ENCODE measurements around the gene RPS8.
"Not testable (repeated sequence)": the region's sequence is repeated elsewhere in the genome, so short reads cannot be mapped to it uniquely, and the experiment has no call there.

The RPS8 gene

DNA sequence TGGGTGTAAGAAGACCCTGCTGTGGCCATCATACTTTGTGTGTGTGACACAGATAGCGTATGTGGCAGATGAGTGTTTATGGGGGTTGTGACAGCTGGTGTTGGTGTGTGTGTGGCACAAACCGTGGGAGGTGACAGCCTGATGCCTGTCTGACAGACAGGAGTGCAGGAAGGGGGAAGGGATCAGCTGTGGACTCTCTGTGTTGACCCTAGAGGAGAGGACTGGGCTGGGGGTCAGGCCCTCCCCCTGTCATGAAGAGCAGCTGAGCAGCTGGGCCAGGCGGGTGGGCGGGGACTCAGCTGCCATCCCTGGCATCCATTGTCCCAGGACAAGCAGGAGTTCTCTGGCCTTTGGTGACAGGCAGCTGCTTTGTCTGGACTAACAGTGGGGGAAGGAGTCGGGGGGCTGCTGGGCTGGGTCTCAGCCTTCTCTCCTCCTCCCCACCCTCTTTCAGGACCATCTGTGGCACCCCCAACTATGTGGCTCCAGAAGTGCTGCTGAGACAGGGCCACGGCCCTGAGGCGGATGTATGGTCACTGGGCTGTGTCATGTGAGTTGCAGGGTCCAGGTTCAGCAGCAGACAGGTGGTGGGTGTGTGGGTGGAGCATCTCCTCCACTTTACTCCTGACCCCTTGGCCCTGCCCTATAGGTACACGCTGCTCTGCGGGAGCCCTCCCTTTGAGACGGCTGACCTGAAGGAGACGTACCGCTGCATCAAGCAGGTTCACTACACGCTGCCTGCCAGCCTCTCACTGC lies 27.1 kb downstream of the RPS8 start:
- DNase-seq = peak in 33 of 56 donors; percentile 22 to 77 (median 52)

DNA sequence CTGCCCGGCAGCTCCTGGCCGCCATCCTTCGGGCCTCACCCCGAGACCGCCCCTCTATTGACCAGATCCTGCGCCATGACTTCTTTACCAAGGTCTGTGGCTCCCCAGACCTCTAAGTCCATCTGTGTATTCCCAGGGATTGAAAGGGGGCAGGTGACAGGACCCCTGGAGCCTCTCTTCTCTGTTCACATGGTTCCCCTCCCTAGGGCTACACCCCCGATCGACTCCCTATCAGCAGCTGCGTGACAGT lies 27.6 kb downstream of the RPS8 start:
- DNase-seq = no peak

DNA sequence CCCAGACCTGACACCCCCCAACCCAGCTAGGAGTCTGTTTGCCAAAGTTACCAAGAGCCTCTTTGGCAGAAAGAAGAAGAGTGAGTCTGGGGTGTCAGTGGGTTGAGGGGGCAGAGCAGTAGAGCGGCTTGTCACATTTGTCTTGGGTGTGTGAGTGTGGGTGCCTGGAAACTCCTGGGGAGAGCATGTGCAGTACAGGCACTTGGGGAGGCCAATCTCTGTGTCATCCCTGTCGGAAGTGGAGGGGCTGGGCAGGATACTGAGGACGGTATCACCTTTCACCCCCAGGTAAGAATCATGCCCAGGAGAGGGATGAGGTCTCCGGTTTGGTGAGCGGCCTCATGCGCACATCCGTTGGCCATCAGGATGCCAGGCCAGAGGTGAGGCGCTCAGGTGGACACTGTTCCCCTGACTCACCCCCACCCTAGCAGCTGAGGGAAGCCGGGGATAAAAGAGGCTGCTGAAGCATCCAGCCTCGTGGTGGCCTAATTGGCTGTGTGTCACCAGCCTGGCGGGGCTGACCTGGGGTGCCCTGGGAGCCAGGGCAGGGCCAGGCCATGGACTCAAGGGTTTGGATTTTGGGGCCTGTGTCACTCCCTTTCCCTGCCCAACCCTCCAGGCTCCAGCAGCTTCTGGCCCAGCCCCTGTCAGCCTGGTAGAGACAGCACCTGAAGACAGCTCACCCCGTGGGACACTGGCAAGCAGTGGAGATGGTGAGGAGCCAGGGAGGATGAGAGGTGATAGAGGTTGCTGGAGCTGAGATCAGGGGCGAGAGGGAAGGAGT lies 28.2 kb downstream of the RPS8 start:
- DNase-seq = peak in 4 of 56 donors; percentile 13 to 38 (median 20)

DNA sequence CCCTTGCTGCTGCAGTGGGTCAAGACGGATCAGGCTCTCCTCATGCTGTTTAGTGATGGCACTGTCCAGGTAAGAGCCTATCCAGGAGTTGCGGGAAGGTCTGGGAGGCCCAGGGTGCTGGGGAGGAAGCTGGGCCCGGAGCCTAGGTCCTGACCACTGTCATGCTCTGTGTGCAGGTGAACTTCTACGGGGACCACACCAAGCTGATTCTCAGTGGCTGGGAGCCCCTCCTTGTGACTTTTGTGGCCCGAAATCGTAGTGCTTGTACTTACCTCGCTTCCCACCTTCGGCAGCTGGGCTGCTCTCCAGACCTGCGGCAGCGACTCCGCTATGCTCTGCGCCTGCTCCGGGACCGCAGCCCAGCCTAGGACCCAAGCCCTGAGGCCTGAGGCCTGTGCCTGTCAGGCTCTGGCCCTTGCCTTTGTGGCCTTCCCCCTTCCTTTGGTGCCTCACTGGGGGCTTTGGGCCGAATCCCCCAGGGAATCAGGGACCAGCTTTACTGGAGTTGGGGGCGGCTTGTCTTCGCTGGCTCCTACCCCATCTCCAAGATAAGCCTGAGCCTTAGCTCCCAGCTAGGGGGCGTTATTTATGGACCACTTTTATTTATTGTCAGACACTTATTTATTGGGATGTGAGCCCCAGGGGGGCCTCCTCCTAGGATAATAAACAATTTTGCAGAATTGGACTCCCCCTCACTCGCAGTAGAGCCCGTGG lies 30.1 kb downstream of the RPS8 start:
- DNase-seq = no peak

DNA sequence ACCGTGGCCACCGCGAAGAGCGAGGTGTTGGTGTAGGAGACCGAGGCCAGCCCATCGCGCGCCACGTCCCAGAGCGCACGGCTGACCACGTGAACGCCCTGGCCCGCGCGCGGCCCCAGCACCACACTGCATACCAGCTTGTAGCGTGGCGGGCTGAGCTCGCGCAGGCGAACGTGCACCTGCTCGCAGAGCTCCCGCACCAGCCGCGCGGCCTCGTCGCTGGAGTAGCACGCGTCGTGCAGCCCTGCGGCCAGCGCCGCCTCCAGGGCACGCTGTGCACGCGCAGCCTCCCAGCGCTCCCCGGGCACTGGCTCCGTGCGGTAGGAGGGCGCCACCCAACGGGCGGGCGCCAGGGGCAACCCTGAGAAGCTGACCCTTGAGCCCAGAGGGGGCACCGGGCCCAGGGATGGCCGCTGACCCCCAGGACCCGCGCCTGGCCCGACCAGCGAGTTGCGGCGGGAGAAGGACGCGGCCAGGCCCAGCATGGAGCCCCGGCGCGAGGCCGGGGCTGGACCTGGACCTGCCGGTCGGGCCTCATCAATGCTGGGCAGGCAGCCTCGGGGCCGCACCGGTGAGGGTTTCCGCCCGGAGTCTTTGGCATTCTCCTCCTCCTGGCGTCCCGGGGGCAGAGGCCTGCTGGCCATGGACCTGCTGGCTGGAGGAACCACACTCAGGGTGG lies 30.8 kb downstream of the RPS8 start:
- no peak for DNase-seq

DNA sequence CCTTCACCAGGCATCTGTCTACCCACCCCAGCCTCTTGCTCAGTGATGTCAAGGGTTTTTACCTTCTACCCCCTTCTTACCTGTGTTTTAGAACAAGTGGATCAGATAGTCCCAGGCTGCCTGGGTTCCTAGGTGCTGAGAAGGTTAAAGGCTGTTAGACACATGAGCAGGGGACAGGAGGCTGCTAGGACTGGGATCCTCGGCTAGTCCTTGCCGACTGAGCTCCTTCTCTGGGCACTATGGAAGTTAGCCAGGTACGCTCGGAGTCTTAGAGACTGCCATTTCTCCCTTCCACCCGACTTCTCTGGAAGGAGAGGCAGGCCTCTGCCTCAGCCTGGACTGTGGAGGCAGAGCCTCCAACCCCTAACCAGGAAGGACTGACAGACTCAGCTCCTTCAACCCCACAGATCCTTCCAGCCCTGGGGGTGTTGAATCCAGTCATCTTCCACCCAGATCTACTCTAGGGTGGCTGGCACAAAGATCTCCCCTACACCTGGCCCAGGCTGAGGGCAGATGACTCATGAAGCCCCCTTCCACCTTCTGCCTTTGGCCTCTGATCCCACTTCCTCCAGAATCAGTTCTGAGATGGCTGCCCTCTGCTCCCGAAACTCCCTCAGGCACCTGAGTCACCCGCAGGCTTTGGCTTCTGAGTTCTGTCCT lies 31.5 kb downstream of the RPS8 start, which contains the start of gene DYNLT4:
Gene DYNLT4 (minus strand): TSS at position 648 of the 660 bp plus-strand sequence. CDS start 683 bp downstream, outside the sequence.
- DNase-seq = no peak

DNA sequence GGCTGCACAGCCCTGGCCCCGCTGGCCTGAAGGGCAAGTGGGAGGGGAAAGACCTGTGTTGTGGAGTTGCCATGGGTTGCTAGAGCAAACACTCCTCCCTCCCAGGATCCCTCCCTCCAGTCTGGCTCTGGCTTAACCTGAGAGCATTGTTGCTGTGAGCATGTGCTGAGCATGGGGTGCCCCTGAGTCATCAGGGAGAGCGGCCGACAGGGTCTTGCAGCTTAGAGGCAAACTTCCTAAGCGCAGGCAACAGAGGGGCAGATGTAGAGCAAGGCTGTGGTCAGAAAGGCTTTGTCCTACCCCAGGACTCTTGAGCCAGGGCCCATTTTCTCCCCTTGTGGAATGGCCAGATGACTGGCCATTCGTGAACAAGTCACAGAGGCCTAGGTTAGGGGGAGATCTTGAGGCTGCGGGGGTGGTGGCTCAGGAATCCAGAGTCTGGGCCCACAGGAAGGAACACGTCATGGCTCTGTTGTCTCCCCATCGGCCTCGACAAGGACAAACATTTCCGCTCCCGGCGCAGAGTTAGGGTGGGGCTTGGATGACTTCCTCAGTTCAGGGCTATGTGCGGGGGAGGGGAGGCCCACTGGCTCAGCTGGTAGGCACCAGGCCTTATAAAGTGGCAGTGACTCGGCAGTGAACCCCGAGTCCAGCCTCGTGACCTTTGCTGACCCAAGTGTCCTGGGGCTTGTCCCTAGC lies 32.2 kb downstream of the RPS8 start:
- DNase-seq = peak in 50 of 56 donors; percentile 33 to 83 (median 58)

DNA sequence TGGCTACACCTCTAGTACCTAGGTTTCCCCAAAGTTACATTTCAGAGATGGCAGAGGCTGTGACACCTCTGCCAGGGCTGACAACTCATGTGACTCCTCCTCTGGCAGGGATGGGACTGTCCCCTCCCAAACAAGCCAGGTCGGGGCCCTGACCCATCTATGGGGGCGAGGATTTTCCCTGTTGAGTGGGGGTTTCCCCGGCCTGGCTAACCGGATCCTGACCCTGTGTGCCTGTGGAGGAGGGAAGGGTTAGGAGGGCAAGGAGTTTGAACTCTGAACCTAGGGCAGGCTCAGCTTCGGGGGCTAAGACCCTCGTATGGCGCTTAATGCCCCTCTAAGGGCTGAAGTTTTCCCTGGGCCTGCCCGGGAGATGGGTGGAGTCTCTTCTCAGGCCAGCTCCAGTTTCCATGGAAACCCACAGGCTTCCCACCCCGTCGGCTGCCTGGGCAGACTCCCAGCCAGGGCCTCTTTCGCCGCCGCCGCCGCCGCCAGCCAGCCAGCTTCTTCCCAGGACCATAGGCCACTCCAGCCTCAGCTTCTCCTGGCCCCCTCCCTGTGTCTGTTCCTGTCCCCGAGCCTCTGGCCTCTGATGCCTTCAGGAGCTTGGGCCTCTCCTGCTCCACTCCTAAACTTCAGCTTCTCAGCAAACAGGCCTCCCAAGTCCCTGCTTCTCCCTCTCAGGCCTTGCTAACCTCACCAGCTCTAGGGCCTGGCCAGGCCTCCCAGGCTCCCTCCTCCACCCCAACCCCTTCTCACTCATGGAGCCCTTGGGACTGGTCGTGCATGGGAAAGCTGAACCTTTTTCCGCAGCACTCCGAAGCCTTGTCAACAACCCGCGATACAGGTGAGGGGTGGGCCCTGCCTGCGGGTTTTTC lies 33.0 kb downstream of the RPS8 start, which contains the start of gene BTBD19:
Gene BTBD19 (plus strand): TSS at position 461 of the 875 bp plus-strand sequence. CDS start 298 bp downstream, at position 759.
- DNase-seq = peak in 47 of 56 donors; percentile 21 to 82 (median 59)

DNA sequence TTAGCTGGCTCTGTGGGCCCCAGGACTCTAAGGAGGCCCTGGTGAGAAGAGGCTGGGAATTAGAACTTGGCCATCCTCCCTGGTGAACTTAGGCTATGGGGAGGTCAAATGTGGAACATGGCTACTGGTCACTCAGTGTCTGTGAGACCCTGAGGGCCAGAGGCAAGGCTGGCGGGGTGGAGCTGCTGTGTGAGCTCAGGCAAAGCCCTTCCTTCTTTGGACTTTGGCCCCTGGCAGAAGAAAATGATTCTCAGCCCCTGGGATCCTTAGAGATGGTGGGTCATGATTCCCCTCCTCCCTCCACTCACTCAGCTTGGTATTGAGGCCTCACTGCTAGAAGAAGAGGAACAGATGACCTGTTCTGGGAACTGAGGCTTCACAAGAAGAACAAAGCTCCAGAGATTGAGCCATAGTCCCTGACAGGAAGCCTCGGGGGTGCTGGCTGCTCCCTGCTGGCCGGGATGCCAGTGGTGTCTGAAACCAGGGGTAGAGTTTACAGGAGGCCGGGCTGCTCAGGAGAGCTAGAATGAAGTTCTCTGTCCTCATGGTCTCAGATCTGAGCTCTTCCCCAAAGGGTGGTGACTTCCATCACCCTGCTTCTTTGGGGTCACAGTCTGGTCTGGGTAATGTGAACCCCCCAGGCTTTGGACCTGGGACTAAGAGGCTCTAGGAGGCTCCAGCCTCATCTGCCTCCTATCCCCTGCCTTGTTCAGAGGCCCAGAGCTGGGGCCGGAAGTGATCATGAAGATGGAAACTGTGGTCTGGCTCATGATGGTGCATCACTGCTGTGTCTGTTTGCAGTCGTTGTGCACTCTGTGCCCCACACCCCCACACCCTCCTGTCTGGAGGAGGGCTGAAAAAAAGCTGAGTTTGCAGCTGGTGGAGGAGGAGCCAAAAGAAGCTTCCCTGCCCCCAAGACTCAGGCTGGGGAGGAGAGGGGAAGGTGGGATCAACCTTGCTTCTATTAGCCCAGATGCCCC lies 33.9 kb downstream of the RPS8 start:
- peak in 9 of 56 donors; percentile 12 to 36 (median 24) for DNase-seq

DNA sequence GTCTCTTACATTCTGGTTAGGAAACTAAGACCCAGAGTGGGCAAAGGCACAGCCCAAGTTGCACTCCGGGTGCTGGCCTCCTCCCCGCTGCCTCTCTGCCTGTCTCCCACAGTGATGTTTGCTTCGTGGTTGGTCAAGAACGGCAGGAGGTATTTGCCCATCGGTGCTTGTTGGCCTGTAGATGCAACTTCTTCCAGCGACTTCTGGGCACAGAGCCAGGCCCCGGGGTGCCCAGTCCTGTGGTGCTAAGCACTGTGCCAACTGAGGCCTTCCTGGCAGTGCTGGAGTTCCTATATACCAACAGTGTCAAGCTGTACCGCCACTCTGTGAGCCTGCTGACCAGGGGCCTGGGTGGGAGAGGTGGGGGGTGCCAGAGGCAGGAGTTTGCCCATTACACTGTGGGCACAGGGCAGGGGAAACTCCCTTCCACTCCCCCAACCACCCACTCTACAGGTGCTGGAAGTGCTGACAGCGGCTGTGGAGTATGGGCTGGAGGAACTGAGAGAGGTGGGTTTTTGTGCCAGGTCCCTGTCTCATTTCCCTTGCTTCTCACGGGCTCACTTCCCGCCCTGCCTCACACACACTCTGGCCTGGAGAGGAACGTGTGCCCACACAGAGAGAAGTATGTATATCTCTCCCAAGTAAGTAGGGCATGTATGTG lies 34.9 kb downstream of the RPS8 start:
- peak in 24 of 56 donors; percentile 7 to 79 (median 29) for DNase-seq

DNA sequence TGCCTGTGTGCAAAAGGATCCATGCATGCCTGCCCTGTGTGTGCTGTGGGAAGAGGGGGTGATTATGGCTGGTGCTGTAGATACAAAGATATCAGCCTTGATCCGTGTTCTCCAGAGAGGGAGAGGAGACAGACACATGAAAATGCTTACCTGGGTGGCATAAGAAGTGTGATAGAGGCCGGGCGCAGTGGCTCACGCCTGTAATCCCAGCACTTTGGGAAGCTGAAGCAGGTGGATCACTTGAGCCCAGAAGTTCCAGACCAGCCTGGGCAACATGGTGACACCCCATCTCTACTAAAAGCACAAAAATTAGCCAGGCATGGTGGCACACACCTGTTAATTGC lies 35.4 kb downstream of the RPS8 start:
- not testable (repeated sequence) for DNase-seq

DNA sequence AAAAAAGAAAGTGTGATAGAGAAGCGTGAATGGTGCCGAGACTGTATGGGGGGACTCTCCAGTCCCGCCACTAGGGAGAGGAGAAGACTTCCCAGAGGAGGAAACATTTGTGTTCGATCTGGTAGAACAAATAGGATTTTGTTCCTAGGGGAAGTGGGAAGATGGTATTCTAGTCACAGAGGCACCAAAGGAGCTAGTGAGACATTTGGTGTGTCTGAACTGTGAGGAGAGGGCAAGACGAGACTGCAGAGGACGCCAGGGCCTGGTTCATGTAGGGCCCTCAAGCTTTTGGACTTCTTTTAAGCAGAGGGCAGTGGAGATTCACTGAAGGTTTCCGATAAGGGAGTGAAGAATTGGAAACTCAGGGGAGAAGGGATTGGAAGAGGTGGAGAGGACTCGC lies 35.9 kb downstream of the RPS8 start:
- no peak for DNase-seq

DNA sequence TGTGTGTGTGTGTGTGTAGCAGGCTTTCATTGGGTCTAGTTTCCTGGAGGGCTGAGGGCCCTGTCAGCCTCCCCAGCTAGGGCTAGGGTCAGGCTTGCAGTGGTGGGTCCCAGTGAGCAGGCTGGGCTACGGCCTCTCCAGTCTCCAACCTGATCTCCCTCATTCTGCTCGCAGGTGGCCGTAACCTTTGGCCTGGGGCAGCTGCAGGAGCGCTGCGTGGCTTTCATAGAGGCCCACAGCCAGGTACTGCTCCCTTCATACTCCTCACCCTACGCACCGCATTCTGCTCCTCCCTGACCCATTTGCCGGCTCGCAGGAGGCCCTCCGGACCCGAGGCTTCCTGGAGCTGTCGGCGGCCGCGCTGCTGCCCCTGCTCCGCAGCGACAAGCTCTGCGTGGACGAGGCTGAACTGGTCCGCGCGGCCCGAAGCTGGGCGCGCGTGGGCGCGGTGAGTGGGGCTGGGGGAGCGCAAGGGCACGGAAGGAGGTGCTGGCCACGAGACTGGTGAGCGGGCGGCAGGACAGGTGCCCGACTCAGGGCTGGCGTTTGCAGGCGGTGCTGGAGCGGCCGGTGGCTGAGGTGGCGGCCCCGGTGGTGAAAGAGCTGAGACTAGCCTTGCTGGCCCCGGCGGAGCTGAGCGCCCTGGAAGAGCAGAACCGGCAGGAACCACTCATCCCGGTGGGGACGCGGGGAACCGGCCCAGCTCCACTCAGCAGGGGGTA lies 37.6 kb downstream of the RPS8 start:
- peak in 4 of 56 donors; percentile 57 to 68 (median 62) for DNase-seq

DNA sequence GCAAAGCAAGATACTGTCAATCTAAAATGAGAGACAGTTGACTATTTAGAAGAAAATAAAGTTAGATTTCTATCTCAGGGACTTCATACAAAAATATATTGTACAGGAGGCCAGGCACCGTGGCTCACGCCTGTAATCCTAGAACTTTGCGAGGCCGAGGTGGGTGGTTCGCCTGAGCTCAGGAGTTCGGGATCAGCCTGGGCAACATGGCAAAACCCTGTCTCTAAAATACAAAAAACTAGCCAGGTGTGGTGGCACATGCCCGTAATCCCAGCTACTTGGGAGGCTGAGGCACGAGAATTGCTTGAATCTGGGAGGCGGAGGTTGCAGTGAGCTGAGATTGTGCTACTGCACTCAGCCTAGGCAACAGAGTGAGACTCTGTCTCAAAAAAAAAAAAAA lies 40.6 kb downstream of the RPS8 start:
- not testable (repeated sequence) for DNase-seq

DNA sequence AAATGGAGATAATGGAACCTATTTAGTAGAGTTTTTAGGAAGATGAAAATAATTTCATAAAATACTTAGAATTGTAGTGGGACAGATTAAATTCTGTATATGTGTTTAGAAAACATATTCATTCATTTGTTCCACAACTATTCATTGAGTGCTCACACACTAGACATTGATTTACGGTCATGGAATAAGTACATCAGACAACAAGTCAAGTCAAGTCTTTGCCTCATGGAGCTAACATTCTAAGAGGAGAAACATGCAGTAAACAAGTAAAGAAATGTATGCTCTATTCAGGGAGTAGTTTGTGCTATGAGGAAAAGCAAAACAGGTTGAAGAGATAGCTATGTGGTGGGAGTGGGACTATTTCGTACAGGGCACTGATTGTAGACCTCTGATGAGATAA lies 42.0 kb downstream of the RPS8 start:
- no peak for DNase-seq

DNA sequence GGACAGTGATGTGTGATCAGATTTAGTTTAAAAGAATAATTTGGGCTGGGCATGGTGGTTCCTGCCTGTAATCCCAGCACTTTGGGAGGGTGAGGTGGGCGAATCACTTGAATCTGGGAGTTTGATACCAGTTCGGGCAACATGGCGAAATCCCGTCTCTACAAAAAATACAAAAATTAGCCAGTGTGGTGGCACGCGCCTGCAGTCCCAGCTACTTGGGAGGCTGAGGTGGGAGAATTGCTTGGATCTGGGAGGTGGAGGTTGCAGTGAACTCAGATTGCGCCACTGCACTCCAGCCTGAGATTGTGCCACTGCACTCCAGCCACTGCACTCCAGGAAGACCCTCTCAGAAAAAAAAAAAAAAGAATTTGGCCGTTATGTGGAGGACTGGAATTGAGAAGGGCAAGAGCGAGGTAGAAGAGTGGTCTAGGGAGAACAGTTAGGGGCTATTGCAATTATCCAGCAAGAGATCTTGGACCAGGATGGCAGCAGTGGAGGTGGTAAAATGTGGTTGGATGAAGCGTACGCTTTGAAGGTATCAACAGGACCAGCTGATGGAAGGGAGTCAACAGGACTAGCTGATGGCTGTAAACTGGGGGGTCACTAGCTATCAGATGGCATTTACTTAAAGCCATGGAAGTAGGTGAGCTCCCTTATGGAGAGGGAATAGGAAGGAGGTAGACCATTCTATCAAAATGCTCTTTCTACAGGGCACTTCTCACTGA lies 42.6 kb downstream of the RPS8 start:
- no peak for DNase-seq

Data from nucleus accumbens (tissue), 56 donors.